Stimulated activated CD8-positive, alpha-beta memory T cell treated with anti-CD3 and anti-CD28 coated beads, Interleukin-7, amount 100 ng/mL, for 24 hours (primary cell): ENCODE data around the gene TTC39C.

Experiments used
- DNase-seq: peaks from one replicate; pipeline ENCODE4 v3.0.0-alpha.2; 2020; ENCODE audit warnings: low read depth

TTC39C gene

DNA sequence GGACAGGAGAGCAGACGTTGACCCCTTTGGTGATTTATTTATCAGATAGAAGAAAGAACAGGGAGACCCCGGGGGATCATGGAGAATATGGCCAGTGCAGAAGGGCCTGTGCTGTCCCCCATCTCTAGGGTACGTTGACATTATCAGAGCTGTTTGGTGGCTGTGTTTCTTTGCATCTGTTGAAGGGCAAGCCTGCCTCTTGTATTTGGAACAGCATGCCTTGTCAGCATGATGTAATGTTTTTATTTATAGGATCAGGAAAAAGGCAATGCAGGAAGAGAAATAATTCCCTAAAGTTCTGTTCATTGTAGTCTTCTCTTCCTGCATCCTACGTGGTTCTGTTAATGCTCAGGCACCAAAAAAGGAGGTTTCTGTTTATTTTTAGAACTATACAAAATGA is 74.5 kb downstream of the TTC39C start:
- no peak for DNase-seq

- DNase-seq, result no peak
These were observed 75.2 kb downstream of the TTC39C start for GRCh38 chr18:24089515-24090337.

DNA sequence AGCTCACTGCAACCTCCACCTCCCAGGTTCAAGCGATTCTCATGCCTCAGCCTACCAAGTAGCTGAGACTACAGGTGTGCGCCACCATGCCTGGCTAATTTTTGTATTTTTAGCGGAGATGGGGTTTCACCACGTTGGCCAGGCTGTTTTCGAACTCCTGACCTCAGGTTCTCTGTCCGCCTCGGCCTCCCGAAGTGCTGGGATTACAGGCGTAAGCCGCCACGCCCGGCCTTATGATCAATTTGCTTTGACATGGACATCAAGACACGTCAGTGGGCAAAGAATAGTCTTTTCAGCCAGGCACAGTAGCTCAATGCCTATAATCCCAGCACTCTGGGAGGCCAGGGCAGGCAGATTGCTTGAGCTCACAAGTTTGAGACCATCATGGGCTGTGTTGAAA is 76.3 kb downstream of the TTC39C start:
- DNase-seq, result no peak

DNA sequence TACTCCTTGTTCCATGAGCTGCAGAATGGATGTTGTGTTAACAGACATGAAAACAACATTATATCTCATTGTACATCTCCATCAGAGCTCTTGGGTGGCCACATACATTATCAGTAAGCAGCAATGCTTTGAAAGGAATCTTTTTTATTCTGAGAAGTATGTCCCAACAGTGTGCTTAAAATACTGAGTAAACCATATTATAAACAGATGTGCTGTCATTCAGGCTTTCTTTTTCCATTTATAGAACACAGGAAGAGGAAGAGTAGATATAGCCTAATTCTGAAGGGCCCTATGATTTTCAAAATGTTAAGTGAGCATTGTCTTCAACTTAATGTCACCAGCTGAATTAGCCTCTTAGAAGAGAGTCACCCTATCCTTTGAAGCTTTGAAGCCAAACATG is 80.0 kb downstream of the TTC39C start:
- no peak for DNase-seq

GRCh38 chr18:24095976-24096375 is 81.4 kb downstream of the TTC39C start:
- DNase-seq, result no peak

DNA sequence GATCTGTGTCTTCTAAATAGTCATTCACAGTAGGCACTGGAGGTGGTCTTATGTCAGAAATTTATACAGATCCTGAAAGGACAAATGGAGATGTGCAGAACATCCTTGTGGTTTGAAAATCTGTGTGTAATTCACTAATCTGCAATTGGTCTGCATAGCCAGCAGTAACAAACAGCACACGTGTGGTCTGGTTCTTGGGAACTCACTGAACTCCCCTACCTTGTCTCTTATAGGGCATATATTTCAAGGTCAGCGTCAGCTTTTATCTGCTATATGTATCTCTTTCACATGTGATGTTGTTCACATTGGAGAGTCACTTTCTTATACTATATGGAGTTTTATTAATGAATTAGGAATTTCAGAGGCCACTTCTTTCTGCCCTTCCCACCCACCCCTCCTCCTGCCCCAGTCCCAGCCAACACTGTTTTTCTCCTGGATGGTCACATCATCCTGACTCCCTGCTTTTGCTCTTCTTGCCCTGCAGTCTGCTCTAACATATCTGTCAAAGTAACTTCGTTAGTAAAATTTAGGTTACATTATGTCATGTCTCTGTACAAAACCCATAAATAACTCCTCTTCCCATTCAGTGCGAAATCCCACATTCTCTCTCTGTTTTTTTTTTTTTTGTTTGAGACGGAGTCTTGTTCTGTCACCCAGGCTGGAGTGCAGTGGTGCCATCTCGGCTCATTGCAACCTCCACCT is 88.9 kb downstream of the TTC39C start:
- no peak for DNase-seq

GRCh38 chr18:24104486-24104885 is 89.9 kb downstream of the TTC39C start:
- DNase-seq, result no peak

GRCh38 chr18:24108641-24109040 is 94.1 kb downstream of the TTC39C start:
- no peak for DNase-seq

DNA sequence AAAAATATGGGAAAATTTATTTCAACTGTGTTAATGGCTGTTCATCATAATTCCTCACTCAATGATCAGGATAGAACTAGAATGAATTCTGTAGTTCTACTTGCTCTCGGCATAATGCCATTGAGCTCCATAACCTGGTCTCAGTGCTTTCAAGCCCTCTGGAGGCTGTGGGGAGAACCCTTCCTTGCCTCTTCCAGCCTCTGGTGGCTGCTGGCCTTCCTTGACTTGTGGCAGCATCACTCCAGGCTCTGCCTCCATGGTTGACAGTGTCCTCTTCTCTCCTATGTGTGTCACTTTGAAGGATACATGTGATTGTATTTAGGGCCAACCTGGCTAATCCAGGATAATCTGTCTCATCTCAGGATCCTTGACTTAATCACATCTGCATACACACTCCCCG is 97.4 kb downstream of the TTC39C start:
- no peak for DNase-seq

DNA sequence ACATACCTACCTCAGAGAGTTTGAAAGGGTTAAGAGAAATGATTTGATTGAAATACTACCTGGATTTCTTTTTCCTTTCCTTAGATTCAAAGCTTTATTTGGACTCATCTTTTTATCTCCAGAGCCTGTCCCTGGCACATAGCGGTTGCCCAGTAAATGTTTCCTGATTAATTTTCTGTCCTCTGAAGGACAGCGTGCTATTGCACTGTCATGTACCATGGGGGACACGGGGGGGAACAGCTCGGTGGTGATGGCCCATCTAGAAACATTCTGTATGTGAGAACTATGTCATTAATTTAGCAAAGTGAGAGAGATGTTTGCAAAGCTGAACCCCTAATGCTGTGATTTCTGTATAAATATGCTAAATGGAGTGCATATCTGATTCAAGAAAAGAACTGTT is 97.9 kb downstream of the TTC39C start:
- DNase-seq, result no peak

GRCh38 chr18:24112874-24113615 is 98.5 kb downstream of the TTC39C start:
- DNase-seq, result no peak

GRCh38 chr18:24114924-24115549 is 100.5 kb downstream of the TTC39C start:
- no peak for DNase-seq

- no peak for DNase-seq
These were observed 101.1 kb downstream of the TTC39C start for GRCh38 chr18:24115628-24116027.

DNA sequence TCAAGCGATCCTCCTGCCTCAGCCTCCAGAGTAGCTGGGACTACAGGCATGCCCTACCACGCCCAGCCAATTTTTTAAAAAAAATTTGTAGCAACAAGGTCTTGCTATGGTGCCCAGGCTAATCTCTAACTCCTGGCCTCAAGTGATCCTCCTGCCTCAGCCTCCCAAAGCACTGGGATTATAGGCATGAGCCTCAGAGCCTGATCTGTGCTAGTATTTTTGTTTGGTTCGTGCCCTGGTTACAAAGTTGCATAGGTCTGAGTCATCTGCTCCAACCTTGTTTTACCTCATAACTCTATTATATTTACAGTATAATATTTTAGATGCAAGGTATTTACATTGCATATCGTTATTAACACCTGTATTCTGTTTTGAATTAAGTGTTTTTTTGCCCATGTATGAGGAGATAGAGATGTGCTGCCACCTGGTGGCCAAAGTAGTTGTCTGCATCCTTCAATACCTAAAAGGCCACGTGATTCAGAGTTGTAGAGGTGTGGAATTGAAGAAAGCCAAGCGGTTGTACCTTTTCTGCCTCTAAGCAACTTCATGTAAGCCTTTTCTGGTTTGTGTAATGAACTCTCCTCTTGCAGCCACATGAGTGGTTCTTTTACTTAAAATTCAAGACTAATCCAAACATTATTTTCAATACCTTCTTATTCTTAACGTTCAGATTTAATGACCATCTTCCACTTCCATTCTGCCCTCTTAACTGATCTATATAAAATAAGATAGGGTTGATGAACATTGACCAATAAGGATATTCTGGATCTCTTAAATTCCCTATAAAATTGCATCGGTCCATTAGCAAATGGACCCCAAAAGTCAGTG is 104.4 kb downstream of the TTC39C start:
- peak; percentile 54 for DNase-seq

- no peak for DNase-seq
These were observed 106.1 kb downstream of the TTC39C start for GRCh38 chr18:24120676-24121075.

- no peak for DNase-seq
These were observed 107.1 kb downstream of the TTC39C start for GRCh38 chr18:24121625-24122024.

DNA sequence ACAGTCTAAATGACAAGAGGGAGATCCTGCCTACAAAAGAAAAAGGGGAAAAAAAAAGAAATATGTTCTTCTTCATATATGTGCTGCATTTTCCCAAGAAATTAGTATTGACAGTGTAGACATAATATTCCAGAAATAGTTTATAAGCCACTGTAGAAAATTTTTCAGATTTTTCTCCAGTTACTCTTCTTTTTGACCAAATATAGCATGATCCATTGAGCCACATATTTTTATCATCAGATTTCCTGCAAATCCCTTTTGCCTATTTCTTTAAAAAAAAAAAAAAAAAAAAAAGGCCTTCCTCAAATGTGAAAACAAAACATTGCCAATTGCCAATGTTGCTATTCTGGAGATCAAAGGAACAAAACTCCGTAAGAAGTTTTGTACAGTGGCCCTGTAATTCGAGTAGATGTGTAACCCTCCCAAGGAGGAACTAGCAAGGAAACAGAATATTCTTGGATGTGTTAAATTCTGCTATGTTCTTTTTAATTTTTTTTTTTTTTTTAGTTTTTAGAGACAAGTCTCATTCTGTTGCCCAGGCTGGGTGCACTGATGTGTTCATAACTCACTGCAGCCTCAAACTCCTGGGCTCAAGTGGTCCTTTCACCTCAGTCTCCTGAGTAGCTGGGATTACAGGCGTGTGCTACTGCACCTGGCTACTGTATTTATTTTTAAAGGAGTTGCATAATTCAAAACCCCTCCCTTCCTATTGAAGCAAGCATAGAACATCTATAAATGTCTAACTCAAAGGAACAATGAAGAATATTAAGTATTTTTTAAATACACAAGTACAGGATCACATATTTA is 111.8 kb downstream of the TTC39C start:
- no peak for DNase-seq

DNA sequence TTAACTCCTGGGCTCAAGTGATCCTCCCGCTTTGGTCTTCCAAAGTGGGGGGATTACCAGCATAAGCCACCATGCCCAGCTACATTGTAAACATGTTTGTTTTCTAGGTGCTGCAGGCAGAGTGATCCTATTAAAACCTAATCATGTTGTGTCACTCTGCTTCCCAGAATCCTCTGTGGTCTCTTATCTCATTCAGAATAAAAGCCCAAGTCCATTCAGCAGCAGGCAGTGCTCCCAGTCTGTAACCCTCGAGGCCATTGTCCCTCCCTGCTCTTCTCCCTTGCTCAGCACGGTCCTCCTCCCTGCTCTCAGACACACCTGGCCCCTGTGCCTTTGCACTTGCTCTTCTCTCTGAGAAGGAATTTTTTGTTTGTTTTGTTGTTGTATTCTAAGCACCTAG is 113.2 kb downstream of the TTC39C start:
- no peak for DNase-seq

- DNase-seq, result no peak
These were observed 114.1 kb downstream of the TTC39C start for GRCh38 chr18:24128700-24129099.

- no peak for DNase-seq
These were observed 115.9 kb downstream of the TTC39C start for GRCh38 chr18:24130494-24130893.

GRCh38 chr18:24136967-24137373 is 122.4 kb downstream of the TTC39C start:
- DNase-seq, result no peak
